ENCODE measurements around the gene PKN1. TPM values are rescaled to one million over a fixed set of nuclear protein-coding genes. Genes with fewer than 3 reads are reported as not detected.

PKN1 gene
- total RNA-seq: 100 to 1,000 TPM in 1 of 2 donors, 10 to 100 TPM in 1; 87.2 to 111 TPM

DNA sequence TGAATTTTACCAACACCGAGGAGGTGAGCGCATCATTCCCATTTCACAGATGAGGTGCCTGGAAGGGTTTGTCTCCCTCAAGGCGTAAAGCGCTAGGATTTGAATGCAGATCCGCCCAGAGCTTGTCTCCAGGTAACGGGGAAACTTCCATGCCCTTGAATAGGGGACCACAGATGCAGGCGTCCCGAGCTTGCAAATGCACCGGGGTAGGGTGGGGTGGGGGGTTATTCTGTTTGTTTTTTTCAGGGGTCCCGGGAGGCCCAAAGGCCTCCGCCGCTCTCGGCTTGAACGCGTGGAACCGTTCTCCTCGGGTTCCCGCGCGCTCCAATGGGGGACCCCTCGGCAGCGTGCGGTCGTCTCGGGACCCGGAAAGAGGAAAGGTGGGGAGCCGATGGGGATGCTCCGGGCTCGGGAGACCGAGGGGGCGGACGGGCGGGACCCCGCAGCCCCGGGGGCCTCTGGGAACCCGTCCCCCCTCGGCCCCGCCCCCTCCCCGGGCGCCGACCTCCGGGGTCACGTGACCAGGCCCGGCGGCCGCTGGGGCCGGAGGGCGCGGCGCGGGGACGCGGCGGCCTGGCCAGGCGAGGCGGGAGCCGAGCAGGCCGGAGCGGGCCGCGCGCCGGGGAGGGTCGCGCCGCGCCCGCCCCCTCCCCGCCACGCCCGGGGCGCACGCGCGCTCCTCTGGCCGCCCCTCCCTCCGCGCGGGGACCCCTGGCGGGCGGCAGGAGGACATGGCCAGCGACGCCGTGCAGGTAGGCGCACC lies at the start of gene PKN1:
Gene PKN1 (plus strand): TSS at position 516 of the 763 bp plus-strand sequence. CDS start 216 bp downstream, at position 732.
- Histone ChIP-seq H3K27me3 (no peaks in the 10 kb centered on the region), H3K4me3 (peak within 1 kb of the TSS; percentile 78 to 93), H3K4me1 (peaks cover 0 to 53% of the 10 kb centered on the region in 2 donors), H3K9me3 (no peaks in the 10 kb centered on the region), H3K27ac (peak within 1 kb of the TSS; percentile 91 to 92), H3K36me3 (no peaks in the 10 kb centered on the region)
- DNase-seq (ENCODE audit: low spot score): no peak
- TF ChIP-seq, protein P1, sequence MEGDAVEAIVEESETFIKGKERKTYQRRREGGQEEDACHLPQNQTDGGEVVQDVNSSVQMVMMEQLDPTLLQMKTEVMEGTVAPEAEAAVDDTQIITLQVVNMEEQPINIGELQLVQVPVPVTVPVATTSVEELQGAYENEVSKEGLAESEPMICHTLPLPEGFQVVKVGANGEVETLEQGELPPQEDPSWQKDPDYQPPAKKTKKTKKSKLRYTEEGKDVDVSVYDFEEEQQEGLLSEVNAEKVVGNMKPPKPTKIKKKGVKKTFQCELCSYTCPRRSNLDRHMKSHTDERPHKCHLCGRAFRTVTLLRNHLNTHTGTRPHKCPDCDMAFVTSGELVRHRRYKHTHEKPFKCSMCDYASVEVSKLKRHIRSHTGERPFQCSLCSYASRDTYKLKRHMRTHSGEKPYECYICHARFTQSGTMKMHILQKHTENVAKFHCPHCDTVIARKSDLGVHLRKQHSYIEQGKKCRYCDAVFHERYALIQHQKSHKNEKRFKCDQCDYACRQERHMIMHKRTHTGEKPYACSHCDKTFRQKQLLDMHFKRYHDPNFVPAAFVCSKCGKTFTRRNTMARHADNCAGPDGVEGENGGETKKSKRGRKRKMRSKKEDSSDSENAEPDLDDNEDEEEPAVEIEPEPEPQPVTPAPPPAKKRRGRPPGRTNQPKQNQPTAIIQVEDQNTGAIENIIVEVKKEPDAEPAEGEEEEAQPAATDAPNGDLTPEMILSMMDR (IDR thresholded peaks at IDR 0.05): no peak

DNA sequence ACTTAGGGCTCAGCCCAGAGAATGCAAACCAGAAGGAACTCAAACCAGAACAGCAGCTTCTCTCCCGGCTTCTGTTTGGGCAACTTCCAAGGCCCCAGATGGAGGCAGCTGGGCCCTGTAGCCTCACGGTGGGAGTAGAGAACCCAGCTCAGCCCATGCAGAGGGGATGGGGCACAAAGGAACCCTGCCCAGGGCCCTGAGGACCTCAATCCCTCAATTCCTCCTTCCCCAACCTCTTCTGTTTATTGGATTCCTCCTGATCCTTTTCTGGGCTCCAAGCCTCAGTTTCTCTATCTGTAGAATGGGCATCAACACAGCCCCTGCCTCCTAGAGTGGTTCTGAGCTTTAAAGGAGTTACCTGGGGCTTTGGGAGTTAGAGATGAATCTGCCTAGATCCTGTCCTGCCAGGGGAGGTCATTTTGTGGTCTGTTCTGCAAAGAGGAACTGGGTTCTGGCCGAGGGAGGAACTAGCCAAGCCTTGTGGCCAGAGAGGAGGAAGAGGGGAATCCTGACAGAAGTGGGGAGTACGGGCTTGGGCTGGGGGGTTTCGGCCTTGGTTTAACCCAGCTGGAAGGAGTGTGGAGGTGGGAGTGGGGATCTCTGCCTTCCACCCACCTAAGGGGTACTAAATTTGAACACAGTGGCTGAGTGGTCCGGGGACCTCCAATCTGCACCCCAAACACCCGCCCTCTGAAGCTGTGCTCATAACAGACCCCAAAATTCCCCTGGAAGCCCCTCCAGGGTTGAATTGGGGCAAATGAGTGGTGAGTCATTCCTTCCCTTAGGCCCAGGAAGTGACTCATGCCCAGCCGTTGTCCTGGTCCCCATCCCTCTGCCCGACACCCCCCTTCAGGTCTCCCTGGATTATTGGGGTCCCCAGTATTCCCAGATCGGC lies 49.2 kb upstream of the PKN1 start:
- H3K36me3 ChIP-seq: no peaks in the 10 kb centered on the region
- DNase-seq (ENCODE audit: low spot score): peak; percentile 68

DNA sequence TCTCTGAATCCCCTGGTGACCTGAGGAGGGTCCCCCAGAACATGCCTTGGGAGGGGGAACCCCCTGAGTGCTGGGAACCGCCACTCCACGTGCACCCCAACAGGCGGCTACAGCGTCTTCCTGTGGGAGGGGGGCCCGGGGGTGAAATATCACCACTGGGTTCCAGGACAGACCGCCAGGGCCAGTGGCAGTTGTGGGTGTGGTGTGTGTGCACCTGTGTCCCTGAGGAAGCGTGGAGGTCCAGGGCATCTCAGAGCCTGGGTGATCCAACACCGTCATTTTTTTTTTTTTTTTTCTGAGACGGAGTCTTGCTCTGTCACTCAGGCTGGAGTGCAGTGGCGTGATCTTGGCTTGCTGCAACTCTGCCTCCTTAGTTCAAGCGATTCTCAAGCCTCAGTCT lies 47.6 kb upstream of the PKN1 start:
- Histone ChIP-seq H3K36me3 (peaks cover under 1% of the 10 kb centered on the region), H3K27ac (no peak overlapping the region), H3K9me3 (no peaks in the 10 kb centered on the region), H3K27me3 (no peaks in the 10 kb centered on the region), H3K4me3 (no peak overlapping the region), H3K4me1 (peaks cover 0 to 43% of the 10 kb centered on the region in 2 donors)
- no peak for DNase-seq (ENCODE audit: low spot score)
- TF ChIP-seq, protein P1 (IDR thresholded peaks at IDR 0.05): no peak

More for the DNA sequence above, 49.2 kb upstream of the PKN1 start:
- Histone ChIP-seq H3K27me3 (no peaks in the 10 kb centered on the region), H3K4me1 (peaks cover 0 to 57% of the 10 kb centered on the region in 2 donors), H3K27ac (peak overlapping the region; percentile 84 to 93), H3K4me3 (peak overlapping the region; percentile 28 to 61), H3K9me3 (no peaks in the 10 kb centered on the region)
- TF ChIP-seq, protein P1 (IDR thresholded peaks at IDR 0.05): no peak

DNA sequence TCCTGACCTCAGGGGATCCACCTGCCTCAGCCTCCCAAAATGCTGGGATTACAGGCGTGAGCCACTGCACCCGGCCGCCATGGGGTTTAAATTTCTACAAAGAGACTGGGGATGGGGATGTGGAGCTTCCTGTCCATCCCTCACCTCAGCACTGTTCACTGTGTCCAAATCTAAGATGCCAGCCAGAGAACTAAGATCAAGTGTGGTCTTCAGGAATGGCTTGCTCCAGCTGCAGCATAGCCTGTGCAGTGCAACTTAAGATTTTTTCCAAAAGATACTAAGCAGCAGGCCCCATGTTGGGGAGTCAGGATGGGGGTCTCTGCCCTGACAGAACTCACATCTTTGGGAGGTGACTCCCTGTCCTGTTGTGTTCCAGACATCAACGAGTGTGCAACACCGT lies 42.6 kb upstream of the PKN1 start:
- peaks cover 0 to under 1% of the 10 kb centered on the region in 2 donors for H3K4me1 ChIP-seq
- H3K27ac ChIP-seq: no peak overlapping the region
- DNase-seq (ENCODE audit: low spot score): no peak
- H3K9me3 ChIP-seq: no peaks in the 10 kb centered on the region
- H3K36me3 ChIP-seq: peaks cover 37% of the 10 kb centered on the region
- TF ChIP-seq, protein P1 (IDR thresholded peaks at IDR 0.05): no peak
- H3K27me3 ChIP-seq: no peaks in the 10 kb centered on the region
- no peak overlapping the region for H3K4me3 ChIP-seq

DNA sequence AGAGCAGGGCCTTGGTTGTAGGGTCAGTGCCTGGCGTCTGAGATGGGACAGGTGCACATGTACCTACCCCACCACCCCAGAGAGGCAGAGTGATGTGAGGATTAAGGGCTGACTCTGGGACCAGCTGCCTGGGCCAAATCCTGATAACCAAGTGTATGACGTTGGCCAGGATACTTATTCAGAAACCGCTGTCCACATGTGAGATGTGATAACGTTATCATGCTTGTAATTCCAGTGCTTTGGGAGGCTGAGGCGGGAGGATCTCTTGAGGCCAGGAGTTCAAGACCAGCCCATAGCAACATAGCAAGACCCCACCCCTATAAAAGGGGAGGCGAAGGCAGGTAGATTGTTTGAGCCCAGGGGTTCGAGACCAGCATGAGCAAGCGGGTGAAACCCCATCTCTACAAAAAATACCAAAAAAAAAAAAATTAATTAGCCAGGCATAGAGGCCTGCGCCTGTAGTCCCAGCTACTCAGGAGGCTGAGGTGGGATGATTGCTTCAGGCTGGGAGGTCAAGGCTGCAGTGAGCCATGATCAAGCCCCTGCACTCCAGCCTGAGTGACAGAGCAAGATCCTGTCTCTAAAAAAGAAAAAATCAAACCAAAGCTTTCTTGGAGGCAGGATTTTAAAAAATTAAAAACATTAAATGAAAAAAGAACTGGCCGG lies 41.8 kb upstream of the PKN1 start:
- H3K27me3 ChIP-seq: no peaks in the 10 kb centered on the region
- no peak overlapping the region for H3K4me3 ChIP-seq
- H3K4me1 ChIP-seq: no peaks in the 10 kb centered on the region
- no peak for DNase-seq (ENCODE audit: low spot score)
- no peaks in the 10 kb centered on the region for H3K9me3 ChIP-seq
- TF ChIP-seq, protein P1 (IDR thresholded peaks at IDR 0.05): no peak
- H3K36me3 ChIP-seq: peaks cover 37% of the 10 kb centered on the region
- H3K27ac ChIP-seq: no peak overlapping the region

Measured in right atrium auricular region (tissue), 2 donors.